Esophagus squamous epithelium (tissue), 4 donors: ENCODE measurements around the gene TFCP2.

Source experiments
- CTCF ChIP-seq, 6 experiments: fragments of 450-650 bp in 4 of 6; fragments of 200-600 bp in 2 of 6; sonication (generic) in 2 of 6; IDR thresholded peaks; one replicate each; pipeline ENCODE4 v1.5.1; 2016 to 2019; ENCODE audit warnings: antibody characterized with exemption in 6 of 6, mild to moderate bottlenecking in 4 of 6, moderate library complexity in 4 of 6
- POLR2A ChIP-seq, 4 donors: fragments of 450-650 bp; IDR thresholded peaks; one replicate each; pipeline ENCODE4 v1.6.1; 2017; ENCODE audit warnings: antibody characterized with exemption in 4 of 4, mild to moderate bottlenecking in 4 of 4, moderate library complexity in 3 of 4

GRCh38 chr12:51177897-51178296 lies 5.0 kb upstream of the TFCP2 start:
- TF ChIP-seq CTCF (IDR thresholded peaks at IDR 0.05) (no peak), POLR2A (IDR thresholded peaks at IDR 0.05) (no peak)
